ENCODE measurements around the gene NBAS.

DNA sequence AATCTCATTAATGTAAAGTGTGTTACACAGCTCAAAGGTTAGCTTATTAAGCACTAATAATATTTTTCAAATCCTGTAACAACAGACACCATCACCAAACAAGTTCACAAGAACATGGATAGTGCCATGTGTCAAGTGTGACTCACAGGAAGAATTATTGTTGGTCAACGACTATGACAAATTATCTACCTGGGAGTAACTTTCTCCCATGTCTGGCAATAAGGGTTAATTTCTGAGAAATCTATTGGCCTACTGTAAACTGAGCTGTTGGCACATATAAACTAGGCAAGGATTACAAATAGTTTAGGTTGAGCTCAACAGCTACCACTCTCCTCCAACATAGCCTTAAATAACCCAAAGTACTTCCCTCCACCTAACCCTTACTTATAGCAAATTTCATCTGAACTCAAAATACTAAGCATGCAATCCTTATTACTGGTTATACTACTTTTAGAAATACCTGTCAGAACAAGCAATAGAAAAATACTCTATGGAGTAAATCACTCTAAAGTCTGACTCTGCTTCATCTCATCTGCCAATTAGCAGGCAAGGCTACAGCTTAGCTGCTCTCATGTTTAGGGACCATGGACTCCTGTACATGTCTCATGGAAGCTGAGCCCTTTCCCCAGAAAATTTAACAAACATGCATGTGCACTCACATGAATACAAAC, 223.0 kb downstream of the NBAS start:
- TF ChIP-seq KLF7 (tag by site-specific recombination; IDR thresholded peaks at IDR 0.05; ENCODE audit: borderline replicate concordance) (no peak), CTCF (tag by site-specific recombination; IDR thresholded peaks at IDR 0.05) (no peak), ZNF792 (tag by site-specific recombination; IDR thresholded peaks at IDR 0.05) (no peak), ZNF776 (tag by site-specific recombination; IDR thresholded peaks at IDR 0.05; ENCODE audit: borderline replicate concordance) (no peak)
